ENCODE results near the gene SNRPB2.

The SNRPB2 gene

DNA sequence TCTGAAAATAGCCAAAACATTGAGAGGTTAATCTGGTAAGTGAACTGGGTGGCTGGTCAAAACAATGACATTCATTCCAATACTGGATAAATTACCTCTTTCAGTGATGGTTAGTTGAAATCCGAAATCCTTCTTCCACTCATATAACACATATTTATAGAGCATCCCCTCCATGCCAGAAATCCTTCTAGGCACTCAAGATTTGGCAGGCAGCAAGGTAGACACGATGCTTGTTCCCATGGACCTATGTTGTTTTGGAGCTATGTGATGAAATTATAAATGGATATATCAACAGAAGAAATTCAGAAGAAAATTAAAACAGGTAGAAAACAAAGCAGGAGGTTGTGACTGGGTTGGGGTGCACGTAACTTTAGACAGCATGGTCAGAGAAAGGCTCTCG lies 26.3 kb upstream of the SNRPB2 start:
- H3K36me3 ChIP-seq (ENCODE audit: control insufficient read depth in 2 of 2, insufficient read depth in 2 of 2, low read length in 2 of 2), result no peaks in the 10 kb centered on the region
- no peak overlapping the region for H3K9ac ChIP-seq (ENCODE audit: low read length in 2 of 2)
- no peaks in the 10 kb centered on the region for H3K9me3 ChIP-seq (ENCODE audit: control insufficient read depth in 2 of 2, low read length in 2 of 2)
- no peaks in the 10 kb centered on the region for H3K4me1 ChIP-seq (ENCODE audit: control insufficient read depth, insufficient read depth, low read length)
- no peak overlapping the region for H3K27ac ChIP-seq (ENCODE audit: low read length)
- no peak overlapping the region for H3K4me3 ChIP-seq (ENCODE audit: low read length in 2 of 2)
- H3K27me3 ChIP-seq (ENCODE audit: control insufficient read depth in 1 of 2, insufficient read depth in 2 of 2, low read length in 2 of 2), result no peaks in the 10 kb centered on the region

DNA sequence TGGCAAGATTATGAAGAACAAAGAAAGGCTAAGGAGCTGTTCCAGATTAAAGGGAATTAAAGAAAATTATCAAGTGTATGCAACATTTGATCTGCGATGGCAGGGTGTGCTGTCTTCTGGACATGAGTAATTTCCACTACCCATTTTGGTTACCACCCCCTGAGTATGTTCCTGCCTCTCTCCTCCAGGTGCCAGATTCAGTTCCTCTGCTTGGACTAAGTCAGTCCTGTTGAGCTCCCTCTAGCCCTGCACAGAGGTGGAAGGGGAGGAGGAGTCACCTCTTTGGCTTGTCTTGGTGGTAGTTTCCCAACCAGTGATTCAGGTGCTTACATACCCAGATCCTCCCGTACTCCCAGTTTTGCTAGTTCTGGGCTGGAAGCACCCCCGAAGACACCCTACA lies 22.2 kb upstream of the SNRPB2 start:
- no peaks in the 10 kb centered on the region for H3K27me3 ChIP-seq (ENCODE audit: control insufficient read depth in 1 of 2, insufficient read depth in 2 of 2, low read length in 2 of 2)
- H3K4me1 ChIP-seq (ENCODE audit: control insufficient read depth, insufficient read depth, low read length), result no peaks in the 10 kb centered on the region
- H3K27ac ChIP-seq (ENCODE audit: low read length), result no peak overlapping the region
- no peaks in the 10 kb centered on the region for H3K9me3 ChIP-seq (ENCODE audit: control insufficient read depth in 2 of 2, low read length in 2 of 2)
- H3K4me3 ChIP-seq (ENCODE audit: low read length in 2 of 2), result no peak overlapping the region
- no peak overlapping the region for H3K9ac ChIP-seq (ENCODE audit: low read length in 2 of 2)
- no peaks in the 10 kb centered on the region for H3K36me3 ChIP-seq (ENCODE audit: control insufficient read depth in 2 of 2, insufficient read depth in 2 of 2, low read length in 2 of 2)

DNA sequence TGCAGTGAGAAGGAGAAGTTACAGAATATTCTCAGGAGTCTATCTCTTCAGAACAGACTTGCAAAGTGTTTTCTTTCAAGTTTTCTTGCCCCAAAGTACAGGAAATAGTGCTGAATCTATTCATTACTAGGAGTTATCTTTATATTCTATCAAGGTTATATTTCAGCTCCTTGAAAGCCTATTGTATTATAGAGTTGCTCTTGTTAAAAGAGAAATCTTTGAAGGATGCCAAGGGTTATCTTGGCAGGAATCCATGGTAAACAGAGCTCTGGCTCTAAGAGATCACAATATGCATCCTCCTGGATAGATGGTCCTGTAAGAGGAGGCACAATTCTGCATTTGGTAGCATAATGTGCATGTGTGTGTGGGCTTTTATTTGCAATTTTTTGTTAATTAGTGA lies 21.2 kb upstream of the SNRPB2 start:
- Histone ChIP-seq H3K27me3 (ENCODE audit: control insufficient read depth in 1 of 2, insufficient read depth in 2 of 2, low read length in 2 of 2) (no peaks in the 10 kb centered on the region), H3K9me3 (ENCODE audit: control insufficient read depth in 2 of 2, low read length in 2 of 2) (no peaks in the 10 kb centered on the region), H3K4me1 (ENCODE audit: control insufficient read depth, insufficient read depth, low read length) (no peaks in the 10 kb centered on the region), H3K36me3 (ENCODE audit: control insufficient read depth in 2 of 2, insufficient read depth in 2 of 2, low read length in 2 of 2) (no peaks in the 10 kb centered on the region), H3K4me3 (ENCODE audit: low read length in 2 of 2) (no peak overlapping the region), H3K27ac (ENCODE audit: low read length) (no peak overlapping the region), H3K9ac (ENCODE audit: low read length in 2 of 2) (no peak overlapping the region)

DNA sequence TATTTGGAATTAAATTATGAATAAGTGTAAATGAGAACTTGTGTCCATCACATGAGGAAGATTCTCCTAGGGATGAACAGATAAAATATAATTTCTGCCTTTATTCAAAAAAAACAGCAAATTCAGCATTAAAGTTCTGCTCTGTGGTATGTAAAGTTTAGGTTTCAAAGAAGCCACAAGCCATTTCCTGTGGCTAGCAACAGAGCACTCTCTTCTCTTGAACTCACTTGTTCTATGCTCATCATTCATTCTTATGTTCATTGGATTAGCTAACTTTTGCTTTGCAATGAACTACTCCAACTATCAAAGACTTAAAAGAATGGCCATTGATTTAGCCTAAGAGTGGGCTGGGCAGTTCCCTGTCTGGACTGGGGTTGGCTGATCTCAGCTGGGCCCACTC lies 20.8 kb upstream of the SNRPB2 start:
- no peak overlapping the region for H3K9ac ChIP-seq (ENCODE audit: low read length in 2 of 2)
- no peaks in the 10 kb centered on the region for H3K4me1 ChIP-seq (ENCODE audit: control insufficient read depth, insufficient read depth, low read length)
- H3K9me3 ChIP-seq (ENCODE audit: control insufficient read depth in 2 of 2, low read length in 2 of 2), result no peaks in the 10 kb centered on the region
- no peaks in the 10 kb centered on the region for H3K27me3 ChIP-seq (ENCODE audit: control insufficient read depth in 1 of 2, insufficient read depth in 2 of 2, low read length in 2 of 2)
- no peak overlapping the region for H3K27ac ChIP-seq (ENCODE audit: low read length)
- H3K36me3 ChIP-seq (ENCODE audit: control insufficient read depth in 2 of 2, insufficient read depth in 2 of 2, low read length in 2 of 2), result no peaks in the 10 kb centered on the region
- H3K4me3 ChIP-seq (ENCODE audit: low read length in 2 of 2), result no peak overlapping the region

DNA sequence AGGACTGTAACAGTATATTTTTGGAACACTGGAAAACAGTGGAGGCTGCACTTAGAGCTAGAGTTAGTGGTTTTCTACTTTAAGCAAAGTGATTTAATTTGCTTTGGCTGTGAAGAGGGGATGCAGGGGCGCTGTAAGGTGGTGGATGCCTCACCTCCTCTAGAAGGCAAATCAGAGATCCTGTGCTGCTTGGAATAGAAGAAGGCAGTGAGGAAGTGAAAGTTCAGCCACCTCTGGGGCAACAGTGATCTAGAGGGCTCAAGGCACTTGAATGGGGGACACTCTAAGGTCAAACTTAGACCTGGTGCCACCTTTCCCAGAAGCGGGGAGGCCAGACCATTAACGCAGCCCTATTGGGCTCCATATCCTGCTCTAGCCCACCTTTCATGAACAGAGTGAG lies 19.0 kb upstream of the SNRPB2 start:
- H3K4me3 ChIP-seq (ENCODE audit: low read length in 2 of 2), result no peak overlapping the region
- no peaks in the 10 kb centered on the region for H3K36me3 ChIP-seq (ENCODE audit: control insufficient read depth in 2 of 2, insufficient read depth in 2 of 2, low read length in 2 of 2)
- H3K4me1 ChIP-seq (ENCODE audit: control insufficient read depth, insufficient read depth, low read length), result no peaks in the 10 kb centered on the region
- no peaks in the 10 kb centered on the region for H3K27me3 ChIP-seq (ENCODE audit: control insufficient read depth in 1 of 2, insufficient read depth in 2 of 2, low read length in 2 of 2)
- no peak overlapping the region for H3K9ac ChIP-seq (ENCODE audit: low read length in 2 of 2)
- no peak overlapping the region for H3K27ac ChIP-seq (ENCODE audit: low read length)
- H3K9me3 ChIP-seq (ENCODE audit: control insufficient read depth in 2 of 2, low read length in 2 of 2), result no peaks in the 10 kb centered on the region

DNA sequence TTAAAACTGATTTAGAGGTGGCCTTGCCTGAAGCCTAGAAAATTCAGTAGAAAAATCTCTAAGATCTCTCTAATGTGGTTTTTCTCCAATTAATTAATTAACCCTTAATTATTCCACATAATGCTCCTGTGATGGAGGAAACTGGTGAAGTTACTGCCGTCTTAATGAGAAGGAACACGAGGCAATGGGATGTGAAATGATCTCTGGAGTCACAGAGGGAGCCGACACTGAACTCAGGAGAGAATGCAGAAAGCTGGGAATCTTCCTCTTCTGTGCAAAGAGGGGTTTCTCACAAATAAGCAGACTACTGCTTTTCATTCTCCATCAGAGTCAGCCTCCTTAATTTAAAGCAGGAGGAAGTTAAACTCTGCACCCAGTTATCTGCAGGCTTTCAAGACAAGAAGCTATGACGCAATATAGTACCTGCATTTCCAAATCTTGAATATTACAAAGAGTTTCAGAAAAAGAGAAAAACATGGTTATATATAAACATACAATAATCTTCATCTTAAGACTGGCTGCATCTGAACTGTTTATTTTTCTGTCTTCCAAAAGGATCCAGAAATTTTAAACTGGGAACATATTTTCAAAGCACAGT lies 18.1 kb upstream of the SNRPB2 start:
- H3K4me3 ChIP-seq (ENCODE audit: low read length in 2 of 2), result no peak overlapping the region
- no peaks in the 10 kb centered on the region for H3K9me3 ChIP-seq (ENCODE audit: control insufficient read depth in 2 of 2, low read length in 2 of 2)
- no peaks in the 10 kb centered on the region for H3K27me3 ChIP-seq (ENCODE audit: control insufficient read depth in 1 of 2, insufficient read depth in 2 of 2, low read length in 2 of 2)
- no peak overlapping the region for H3K9ac ChIP-seq (ENCODE audit: low read length in 2 of 2)
- no peaks in the 10 kb centered on the region for H3K36me3 ChIP-seq (ENCODE audit: control insufficient read depth in 2 of 2, insufficient read depth in 2 of 2, low read length in 2 of 2)
- no peaks in the 10 kb centered on the region for H3K4me1 ChIP-seq (ENCODE audit: control insufficient read depth, insufficient read depth, low read length)
- H3K27ac ChIP-seq (ENCODE audit: low read length), result no peak overlapping the region

DNA sequence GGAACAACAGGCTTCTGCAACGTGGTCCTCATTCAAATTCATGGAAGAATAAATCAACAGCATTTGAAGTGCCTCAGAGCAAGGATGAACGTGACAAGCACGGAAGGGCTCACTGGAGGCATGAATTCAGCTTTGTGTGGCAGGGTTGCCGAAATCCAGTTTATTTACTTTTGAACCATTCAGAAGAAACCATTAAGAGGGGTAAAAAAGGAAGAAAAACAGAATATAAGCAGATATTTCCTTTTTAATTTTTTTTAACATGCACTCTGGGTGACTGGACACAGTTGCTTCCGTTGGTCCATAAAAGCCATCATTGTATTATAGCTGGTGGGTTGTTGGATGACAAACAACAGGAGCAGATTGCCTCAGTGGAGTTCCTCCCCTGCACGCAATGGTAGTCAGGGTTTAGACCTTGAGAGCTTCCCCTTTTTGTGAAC lies 17.3 kb upstream of the SNRPB2 start:
- Histone ChIP-seq H3K27me3 (ENCODE audit: control insufficient read depth in 1 of 2, insufficient read depth in 2 of 2, low read length in 2 of 2) (no peaks in the 10 kb centered on the region), H3K4me1 (ENCODE audit: control insufficient read depth, insufficient read depth, low read length) (no peaks in the 10 kb centered on the region), H3K9ac (ENCODE audit: low read length in 2 of 2) (no peak overlapping the region), H3K36me3 (ENCODE audit: control insufficient read depth in 2 of 2, insufficient read depth in 2 of 2, low read length in 2 of 2) (no peaks in the 10 kb centered on the region), H3K9me3 (ENCODE audit: control insufficient read depth in 2 of 2, low read length in 2 of 2) (no peaks in the 10 kb centered on the region), H3K4me3 (ENCODE audit: low read length in 2 of 2) (no peak overlapping the region), H3K27ac (ENCODE audit: low read length) (no peak overlapping the region)

DNA sequence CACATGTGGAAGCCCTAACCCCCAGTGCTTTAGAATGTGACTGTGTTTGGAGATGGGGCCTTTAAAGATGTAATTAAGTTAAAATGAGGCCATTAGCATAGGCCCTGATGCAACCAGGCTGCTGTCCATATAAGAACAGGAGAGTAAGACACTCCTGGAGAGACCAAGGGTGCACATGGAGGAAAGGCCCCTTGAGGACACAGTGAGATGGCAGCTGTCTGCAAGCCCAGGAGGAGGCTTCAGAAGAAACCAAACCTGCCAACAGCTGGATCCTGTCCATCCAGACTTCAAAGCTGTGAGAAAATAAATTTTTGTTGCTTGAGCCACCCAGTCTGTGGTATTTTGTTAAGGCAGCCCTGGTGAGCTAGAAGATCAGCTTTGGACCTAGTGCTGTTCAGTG lies 16.8 kb upstream of the SNRPB2 start:
- Histone ChIP-seq H3K27me3 (ENCODE audit: control insufficient read depth in 1 of 2, insufficient read depth in 2 of 2, low read length in 2 of 2) (no peaks in the 10 kb centered on the region), H3K9me3 (ENCODE audit: control insufficient read depth in 2 of 2, low read length in 2 of 2) (no peaks in the 10 kb centered on the region), H3K27ac (ENCODE audit: low read length) (no peak overlapping the region)

DNA sequence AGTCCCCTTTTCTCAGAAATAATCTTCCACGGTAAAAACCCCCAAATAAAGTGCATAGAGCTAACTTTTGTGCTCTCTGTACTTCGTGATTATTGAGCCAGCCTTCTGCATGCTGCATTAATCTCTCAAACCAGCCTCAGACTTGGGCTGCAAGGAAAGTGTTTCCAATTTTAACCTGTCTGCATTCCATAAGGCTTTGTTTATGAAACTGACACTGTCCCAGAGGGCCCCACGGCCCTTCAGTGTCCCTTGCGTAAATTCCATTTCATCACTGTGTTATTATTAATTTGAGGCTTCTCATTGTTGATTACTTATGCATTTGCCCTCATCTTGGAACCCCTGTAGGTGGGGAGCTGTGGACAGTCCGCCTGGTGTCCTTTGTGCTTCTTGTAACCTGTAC lies 15.6 kb upstream of the SNRPB2 start:
- Histone ChIP-seq H3K27ac (ENCODE audit: low read length) (no peak overlapping the region), H3K4me3 (ENCODE audit: low read length in 2 of 2) (no peak overlapping the region), H3K36me3 (ENCODE audit: control insufficient read depth in 2 of 2, insufficient read depth in 2 of 2, low read length in 2 of 2) (no peaks in the 10 kb centered on the region), H3K9me3 (ENCODE audit: control insufficient read depth in 2 of 2, low read length in 2 of 2) (no peaks in the 10 kb centered on the region), H3K27me3 (ENCODE audit: control insufficient read depth in 1 of 2, insufficient read depth in 2 of 2, low read length in 2 of 2) (peaks cover 2% of the 10 kb centered on the region in 2 donors), H3K9ac (ENCODE audit: low read length in 2 of 2) (no peak overlapping the region), H3K4me1 (ENCODE audit: control insufficient read depth, insufficient read depth, low read length) (no peaks in the 10 kb centered on the region)

More for the DNA sequence above, 16.8 kb upstream of the SNRPB2 start:
- no peak overlapping the region for H3K4me3 ChIP-seq (ENCODE audit: low read length in 2 of 2)
- H3K36me3 ChIP-seq (ENCODE audit: control insufficient read depth in 2 of 2, insufficient read depth in 2 of 2, low read length in 2 of 2), result no peaks in the 10 kb centered on the region
- no peaks in the 10 kb centered on the region for H3K4me1 ChIP-seq (ENCODE audit: control insufficient read depth, insufficient read depth, low read length)
- H3K9ac ChIP-seq (ENCODE audit: low read length in 2 of 2), result no peak overlapping the region

DNA sequence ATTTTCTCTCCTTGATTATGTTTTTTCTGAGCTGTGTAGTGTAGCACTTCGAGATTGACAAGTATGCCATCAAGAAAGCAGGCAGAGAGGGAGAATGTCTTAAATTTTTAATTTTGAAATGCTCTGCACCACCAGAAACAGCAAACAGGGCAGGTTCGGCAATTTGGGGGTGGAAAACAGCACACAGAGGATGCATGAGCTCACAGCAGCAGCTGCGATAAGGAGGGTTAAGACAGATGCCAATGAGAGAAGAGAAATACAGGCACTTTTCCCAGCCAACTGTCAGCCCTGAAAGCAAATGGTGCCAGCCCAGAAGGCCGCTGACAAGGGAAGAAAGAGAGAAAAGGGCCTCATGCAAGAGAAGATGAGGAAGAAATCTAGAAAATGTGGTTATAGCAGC lies 15.1 kb upstream of the SNRPB2 start:
- Histone ChIP-seq H3K4me3 (ENCODE audit: low read length in 2 of 2) (no peak overlapping the region), H3K27ac (ENCODE audit: low read length) (no peak overlapping the region), H3K9ac (ENCODE audit: low read length in 2 of 2) (no peak overlapping the region), H3K27me3 (ENCODE audit: control insufficient read depth in 1 of 2, insufficient read depth in 2 of 2, low read length in 2 of 2) (peaks cover 2% of the 10 kb centered on the region in 2 donors), H3K36me3 (ENCODE audit: control insufficient read depth in 2 of 2, insufficient read depth in 2 of 2, low read length in 2 of 2) (no peaks in the 10 kb centered on the region), H3K4me1 (ENCODE audit: control insufficient read depth, insufficient read depth, low read length) (no peaks in the 10 kb centered on the region), H3K9me3 (ENCODE audit: control insufficient read depth in 2 of 2, low read length in 2 of 2) (no peaks in the 10 kb centered on the region)

DNA sequence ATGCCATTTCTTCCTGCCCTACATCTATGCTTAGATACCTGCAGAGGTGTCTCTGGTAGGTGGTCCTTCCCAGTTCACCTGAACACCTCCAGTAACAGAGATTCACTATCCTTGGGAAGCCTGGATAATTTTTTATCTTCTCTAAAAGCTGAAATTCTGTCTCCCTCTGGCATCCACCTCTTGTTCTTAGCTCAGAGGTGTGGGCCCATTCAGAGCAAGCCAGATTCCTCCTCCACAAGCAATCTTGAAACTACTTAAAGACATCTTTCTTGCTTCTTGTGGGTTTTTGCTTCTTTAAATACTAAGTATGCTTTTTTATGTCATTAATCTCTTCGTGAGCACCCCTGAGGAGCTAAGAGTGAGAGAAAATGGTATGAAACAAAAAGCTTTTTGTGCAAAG lies 10.4 kb upstream of the SNRPB2 start:
- no peak overlapping the region for H3K4me3 ChIP-seq (ENCODE audit: low read length in 2 of 2)
- H3K9me3 ChIP-seq (ENCODE audit: control insufficient read depth in 2 of 2, low read length in 2 of 2), result no peaks in the 10 kb centered on the region
- H3K9ac ChIP-seq (ENCODE audit: low read length in 2 of 2), result no peak overlapping the region
- H3K4me1 ChIP-seq (ENCODE audit: control insufficient read depth, insufficient read depth, low read length), result no peaks in the 10 kb centered on the region
- H3K36me3 ChIP-seq (ENCODE audit: control insufficient read depth in 2 of 2, insufficient read depth in 2 of 2, low read length in 2 of 2), result no peaks in the 10 kb centered on the region
- no peak overlapping the region for H3K27ac ChIP-seq (ENCODE audit: low read length)
- H3K27me3 ChIP-seq (ENCODE audit: control insufficient read depth in 1 of 2, insufficient read depth in 2 of 2, low read length in 2 of 2), result peaks cover 2 to 8% of the 10 kb centered on the region in 2 donors
